GM21619 (cell line): ENCODE data around the gene GPR150.
A peak's percentile ranks its signal among the peaks of the same experiment; 100 is the strongest.

ENCODE experiments used
- ATAC-seq: cut with Tn5 transposase; IDR thresholded peaks from one replicate; pipeline ENCODE4 v1.9.1; 2021; ENCODE audit not compliant: unreplicated experiment

Gene GPR150

GRCh38 chr5:95620030-95620869, at the start of gene GPR150:
Gene GPR150, plus strand, starts transcription at chr5:95620087. Its CDS starts 189 bp downstream, at chr5:95620276.
- peak; percentile 64 for ATAC-seq

- ATAC-seq = no peak
These were observed 47.9 kb upstream of the GPR150 start for GRCh38 chr5:95572016-95572415.

GRCh38 chr5:95581576-95581975, 38.3 kb upstream of the GPR150 start:
- no peak for ATAC-seq

GRCh38 chr5:95583992-95584391, 35.9 kb upstream of the GPR150 start:
- no peak for ATAC-seq

- no peak for ATAC-seq
These were observed 29.0 kb upstream of the GPR150 start for GRCh38 chr5:95590880-95591279.

- ATAC-seq = peak; percentile 95
These were observed 28.4 kb upstream of the GPR150 start for GRCh38 chr5:95591490-95591901.

- ATAC-seq = no peak
These were observed 24.5 kb upstream of the GPR150 start for GRCh38 chr5:95595289-95595931.

- no peak for ATAC-seq
These were observed 20.6 kb upstream of the GPR150 start for GRCh38 chr5:95599252-95599651.

- ATAC-seq = no peak
These were observed 19.3 kb upstream of the GPR150 start for GRCh38 chr5:95600557-95600956.

GRCh38 chr5:95605786-95606185, 14.1 kb upstream of the GPR150 start:
- ATAC-seq = no peak

GRCh38 chr5:95606419-95606818, 13.5 kb upstream of the GPR150 start:
- ATAC-seq = no peak

- ATAC-seq = no peak
These were observed 10.2 kb upstream of the GPR150 start for GRCh38 chr5:95609711-95610110.

- no peak for ATAC-seq
These were observed 9.3 kb upstream of the GPR150 start for GRCh38 chr5:95610546-95610945.

- ATAC-seq = no peak
These were observed 8.5 kb upstream of the GPR150 start for GRCh38 chr5:95611396-95611795.

- ATAC-seq = no peak
These were observed 6.4 kb upstream of the GPR150 start for GRCh38 chr5:95613514-95613913.

GRCh38 chr5:95615164-95615467, 4.8 kb upstream of the GPR150 start:
- peak; percentile 51 for ATAC-seq

GRCh38 chr5:95617057-95617456, 2.8 kb upstream of the GPR150 start:
- ATAC-seq = no peak

- ATAC-seq = no peak
These were observed 791 bp upstream of the GPR150 start for GRCh38 chr5:95619096-95619495.

GRCh38 chr5:95619514-95620029, 315 bp upstream of the GPR150 start:
- ATAC-seq = no peak

GRCh38 chr5:95620870-95621838, 1.3 kb downstream of the GPR150 start:
- ATAC-seq = peak; percentile 48
